RWPE1 (cell line): ENCODE measurements around the gene ERP44.
"Not testable (repeated sequence)": the region's sequence is repeated elsewhere in the genome, so short reads cannot be mapped to it uniquely, and the experiment has no call there.

ENCODE experiments used
- CTCF ChIA-PET: fragments of 350-600 bp; sonication (Branson Sonifier 250); formaldehyde crosslinking; extraction: SDS; loops from one replicate; lab custom pipeline; 2021; lab: Yijun Ruan, JAX
- POLR2A ChIA-PET: fragments of 400-600 bp; formaldehyde crosslinking; extraction: SDS; loops from one replicate; lab custom pipeline; 2020; ENCODE audit warnings: antibody characterized with exemption; ENCODE audit not compliant: low non-redundant PET; lab: Yijun Ruan, JAX
- DNase-seq: peaks from one replicate; pipeline ENCODE4 v3.0.0; 2012; ENCODE audit warnings: low spot score
- H3K27ac ChIP-seq: fragments of 450-650 bp; 2 replicates; pipeline ENCODE4 v1.5.1; 2017
- CTCF ChIP-seq: fragments of 450-650 bp; conservative IDR thresholded peaks from 2 replicates; pipeline ENCODE4 v1.5.1; 2017; ENCODE audit warnings: low read depth, mild to moderate bottlenecking

Gene ERP44

GRCh38 chr9:100072805-100073204, 26.0 kb downstream of the ERP44 start:
- no peak overlapping the region for H3K27ac ChIP-seq
- no peak for DNase-seq
- no peak for TF ChIP-seq CTCF
- CTCF ChIA-PET, result no interaction called here
- POLR2A ChIA-PET, result no interaction called here

- ChIA-PET CTCF (interaction anchor here (0.6 kb wide), 1 partner anchor 12 kb away, joined by 3 read pairs; no protein-coding TSS in a partner anchor), POLR2A (no interaction called here)
- no peak for DNase-seq
- no peak overlapping the region for H3K27ac ChIP-seq
- TF ChIP-seq CTCF, result no peak
These were observed 27.5 kb downstream of the ERP44 start for GRCh38 chr9:100071271-100071670.

GRCh38 chr9:100070104-100071041, 28.4 kb downstream of the ERP44 start:
- no peak for TF ChIP-seq CTCF
- H3K27ac ChIP-seq, result no peak overlapping the region
- CTCF ChIA-PET, result no interaction called here
- DNase-seq, result peak; percentile 51
- POLR2A ChIA-PET, result no interaction called here

- H3K27ac ChIP-seq, result not testable (repeated sequence)
These were observed 29.7 kb downstream of the ERP44 start for GRCh38 chr9:100069068-100069467.

GRCh38 chr9:100067990-100068389, 30.8 kb downstream of the ERP44 start:
- H3K27ac ChIP-seq, DNase-seq, POLR2A ChIA-PET, CTCF ChIA-PET: not testable (repeated sequence)

More at GRCh38 chr9:100069068-100069467, 29.7 kb downstream of the ERP44 start:
- DNase-seq, POLR2A ChIA-PET, CTCF ChIA-PET: not testable (repeated sequence)

- CTCF ChIA-PET, result interaction anchor here (0.7 kb wide), 1 partner anchor 55 kb away, joined by 3 read pairs; no protein-coding TSS in a partner anchor
- H3K27ac ChIP-seq, result no peak overlapping the region
- TF ChIP-seq CTCF, result no peak
- POLR2A ChIA-PET, result no interaction called here
- no peak for DNase-seq
These were observed 32.3 kb downstream of the ERP44 start for GRCh38 chr9:100066539-100066938.

- POLR2A ChIA-PET, result no interaction called here
These were observed 33.8 kb downstream of the ERP44 start for GRCh38 chr9:100064872-100065581.

More at GRCh38 chr9:100064872-100065581, 33.8 kb downstream of the ERP44 start:
- H3K27ac ChIP-seq, result no peak overlapping the region
- CTCF ChIA-PET, result interaction anchor here (0.6 kb wide), 1 partner anchor 14 kb away, joined by 3 read pairs; no protein-coding TSS in a partner anchor
- DNase-seq, result peak; percentile 62
- TF ChIP-seq CTCF, result no peak
